ENCODE results near the gene FUT6.
"Not testable (repeated sequence)": the region's sequence is repeated elsewhere in the genome, so short reads cannot be mapped to it uniquely, and the experiment has no call there.

The FUT6 gene

GRCh38 chr19:5786593-5787408, 52.7 kb downstream of the FUT6 start:
- DNase-seq (ENCODE audit: low read depth in 2 of 3, low spot score in 1 of 3) = no peak

- DNase-seq (ENCODE audit: low read depth in 2 of 3, low spot score in 1 of 3) = no peak
Measured at GRCh38 chr19:5785423-5785822, 54.1 kb downstream of the FUT6 start.

GRCh38 chr19:5784581-5785147, 54.8 kb downstream of the FUT6 start, which contains the start of gene PRR22:
Gene PRR22, minus strand, starts transcription at chr19:5784746. Its CDS starts 86 bp downstream, at chr19:5784660.
- no peak for DNase-seq (ENCODE audit: low read depth in 2 of 3, low spot score in 1 of 3)

GRCh38 chr19:5782945-5783919, 56.3 kb downstream of the FUT6 start:
- DNase-seq (ENCODE audit: low read depth in 2 of 3, low spot score in 1 of 3) = no peak

GRCh38 chr19:5782322-5782721, 57.2 kb downstream of the FUT6 start:
- no peak for DNase-seq (ENCODE audit: low read depth in 2 of 3, low spot score in 1 of 3)

- DNase-seq (ENCODE audit: low read depth in 2 of 3, low spot score in 1 of 3) = not testable (repeated sequence)
Measured at GRCh38 chr19:5780916-5781315, 58.6 kb downstream of the FUT6 start.

Measured in stimulated activated CD4-positive, alpha-beta T cell treated with anti-CD3 and anti-CD28 coated beads, Interleukin-12 subunit alpha, Interleukin-12 subunit beta, amount 100 ng/mL, for 48 hours (primary cell).